Measurements from ENCODE around the gene PRDM16.

DNA sequence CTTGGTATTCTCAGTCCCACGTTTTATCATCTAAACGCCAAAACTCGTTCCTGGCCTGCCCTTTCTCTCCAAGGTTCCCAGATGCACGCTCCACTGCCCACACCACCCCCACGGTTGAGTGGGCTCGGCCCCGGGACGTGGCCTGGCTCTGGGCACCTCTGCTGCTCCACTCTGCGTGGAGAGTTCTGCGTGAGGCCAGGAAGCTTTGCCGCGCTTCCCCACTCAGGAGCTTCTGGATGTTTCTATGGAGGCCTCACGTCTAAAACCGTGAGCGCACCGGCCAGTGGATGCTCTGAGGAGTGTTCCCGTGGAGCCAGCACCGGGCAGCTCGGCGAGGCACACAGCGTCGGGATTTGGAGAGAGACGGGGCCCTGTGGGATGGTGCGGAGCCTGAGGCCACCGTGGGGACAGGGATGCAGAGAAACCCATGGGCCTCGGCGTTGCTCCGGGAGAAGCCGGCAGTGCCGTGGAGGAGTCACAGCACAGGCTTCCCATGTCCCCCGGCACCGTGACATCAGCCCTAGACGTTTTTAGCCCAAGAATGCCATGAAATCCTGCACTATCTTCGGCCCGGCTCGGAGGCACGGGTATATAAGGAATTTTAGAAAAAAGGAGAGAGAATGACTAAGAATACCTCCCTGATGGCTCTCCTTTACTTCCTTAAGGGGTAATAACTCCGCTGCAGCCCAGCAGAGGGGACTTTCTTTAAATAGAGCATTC is 125.9 kb downstream of the PRDM16 start:
- TF ChIP-seq, protein P1, sequence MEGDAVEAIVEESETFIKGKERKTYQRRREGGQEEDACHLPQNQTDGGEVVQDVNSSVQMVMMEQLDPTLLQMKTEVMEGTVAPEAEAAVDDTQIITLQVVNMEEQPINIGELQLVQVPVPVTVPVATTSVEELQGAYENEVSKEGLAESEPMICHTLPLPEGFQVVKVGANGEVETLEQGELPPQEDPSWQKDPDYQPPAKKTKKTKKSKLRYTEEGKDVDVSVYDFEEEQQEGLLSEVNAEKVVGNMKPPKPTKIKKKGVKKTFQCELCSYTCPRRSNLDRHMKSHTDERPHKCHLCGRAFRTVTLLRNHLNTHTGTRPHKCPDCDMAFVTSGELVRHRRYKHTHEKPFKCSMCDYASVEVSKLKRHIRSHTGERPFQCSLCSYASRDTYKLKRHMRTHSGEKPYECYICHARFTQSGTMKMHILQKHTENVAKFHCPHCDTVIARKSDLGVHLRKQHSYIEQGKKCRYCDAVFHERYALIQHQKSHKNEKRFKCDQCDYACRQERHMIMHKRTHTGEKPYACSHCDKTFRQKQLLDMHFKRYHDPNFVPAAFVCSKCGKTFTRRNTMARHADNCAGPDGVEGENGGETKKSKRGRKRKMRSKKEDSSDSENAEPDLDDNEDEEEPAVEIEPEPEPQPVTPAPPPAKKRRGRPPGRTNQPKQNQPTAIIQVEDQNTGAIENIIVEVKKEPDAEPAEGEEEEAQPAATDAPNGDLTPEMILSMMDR (conservative IDR thresholded peaks at IDR 0.05; ENCODE audit: low read length), result no peak
- TF ChIP-seq EZH2phosphoT487 (IDR thresholded peaks at IDR 0.05; ENCODE audit: borderline replicate concordance), result no peak
